HepG2 (cell line): ENCODE measurements around the gene DAB2. TPM values are rescaled to one million over a fixed set of nuclear protein-coding genes. Genes with fewer than 3 reads are reported as not detected.

Experiments used
- ATAC-seq: fragments of 200-7000 bp; cut with Tn5 transposase; 3 replicates; pipeline ENCODE4 v1.9.1; 2020; ENCODE audit warnings: mild to moderate bottlenecking, moderate library complexity
- BruUV-seq: library from RNA; stranded (reverse); fragments of 400-500 nt; replicated peaks from 2 replicates; lab custom pipeline; 2021; lab: Mats Ljungman, UMichigan
- CTCF ChIA-PET: fragments of 300-600 bp; formaldehyde crosslinking; extraction: SDS; loops from one replicate; lab custom pipeline; 2021; ENCODE audit warnings: low total read pairs, inconsistent platforms, low intra/inter-chr PET ratio; lab: Yijun Ruan, JAX
- POLR2A ChIA-PET: fragments of 350-600 bp; sonication (Branson Sonifier 250); formaldehyde crosslinking; loops from one replicate; lab custom pipeline; 2020; ENCODE audit warnings: antibody characterized with exemption, inconsistent platforms; lab: Yijun Ruan, JAX
- DNase-seq: peaks from one replicate; pipeline ENCODE4 v3.0.0-alpha.2; 2015; ENCODE audit warnings: low spot score
- FAIRE-seq: peaks from 3 replicates; lab custom pipeline; 2011; peaks lifted over from hg19 to GRCh38; lab: Jason Lieb, UNC
- H2AFZ ChIP-seq: one replicate; pipeline ENCODE4 v1.6.1; 2011; ENCODE audit warnings: low read length, inconsistent platforms
- H3K27ac ChIP-seq: fragments of 300-600 bp; 3 replicates; pipeline ENCODE4 v1.8.0; 2011; ENCODE audit warnings: mixed run types, mild to moderate bottlenecking, mixed read lengths, low read length, inconsistent platforms; ENCODE audit not compliant: insufficient read depth; ENCODE audit errors: extremely low read length
- H3K27me3 ChIP-seq, 2 experiments: fragments of 200-600 bp in 1 of 2; 2 replicates in 1 of 2; 3 replicates in 1 of 2; pipeline versions ENCODE4 v1.6.0 to v1.8.0; 2011; ENCODE audit warnings: low read length in 2 of 2, mild to moderate bottlenecking in 2 of 2, moderate library complexity in 2 of 2, inconsistent platforms in 1 of 2; ENCODE audit not compliant: insufficient read depth in 2 of 2, control insufficient read depth in 1 of 2
- H3K36me3 ChIP-seq, 2 experiments: fragments of 200-600 bp in 1 of 2; replicated peaks in 1 of 2; 2 replicates in 1 of 2; 3 replicates in 1 of 2; pipeline versions ENCODE4 v1.5.1 to v1.8.0; 2011; ENCODE audit warnings: low read length in 2 of 2, inconsistent platforms in 1 of 2; ENCODE audit not compliant: insufficient read depth in 2 of 2, control insufficient read depth in 1 of 2
- H3K4me1 ChIP-seq: 2 replicates; pipeline ENCODE4 v1.5.1; 2012; ENCODE audit warnings: low read length, inconsistent platforms; ENCODE audit not compliant: insufficient read depth
- H3K4me2 ChIP-seq: 2 replicates; pipeline ENCODE4 v1.6.0; 2011; ENCODE audit warnings: low read depth, low read length, inconsistent platforms
- H3K4me3 ChIP-seq, 3 experiments: fragments of 200-600 bp in 1 of 3; sonication (generic), shearing (Covaris generic) in 1 of 3; replicated peaks in 1 of 3; 2 replicates each; pipeline ENCODE4 v1.5.1; 2011 to 2016; ENCODE audit warnings: low read length in 3 of 3, inconsistent platforms in 2 of 3, low read depth in 2 of 3, mild to moderate bottlenecking in 2 of 3, control low read depth in 1 of 3, mixed read lengths in 1 of 3; ENCODE audit not compliant: insufficient read depth in 1 of 3
- H3K79me2 ChIP-seq: one replicate; pipeline ENCODE4 v1.6.1; 2011; ENCODE audit warnings: low read length, inconsistent platforms; ENCODE audit not compliant: insufficient read depth
- H3K9ac ChIP-seq: 2 replicates; pipeline ENCODE4 v1.6.0; 2011; ENCODE audit warnings: mild to moderate bottlenecking, low read depth, low read length, inconsistent platforms; ENCODE audit not compliant: insufficient read depth
- H3K9me3 ChIP-seq: 2 replicates; pipeline ENCODE4 v1.5.1; 2012; ENCODE audit warnings: mild to moderate bottlenecking, low read length
- H4K20me1 ChIP-seq: 2 replicates; pipeline ENCODE4 v1.6.0; 2011; ENCODE audit warnings: inconsistent platforms, mild to moderate bottlenecking, low read length, moderate library complexity; ENCODE audit not compliant: insufficient read depth
- ASH2L ChIP-seq: fragments of 300-600, 200-600 bp; sonication (generic); IDR thresholded peaks from 2 replicates; pipeline ENCODE4 v1.7.0; 2017; ENCODE audit warnings: low read depth, mild to moderate bottlenecking, moderate library complexity, mixed read lengths, low read length; ENCODE audit not compliant: insufficient read length
- ATF6 ChIP-seq: sonication (generic); formaldehyde crosslinking; conservative IDR thresholded peaks from 2 replicates; pipeline ENCODE4 v1.4.0; 2020; ENCODE audit warnings: missing genetic modification reagents
- FOXK2 ChIP-seq: fragments of 450-650 bp; IDR thresholded peaks from 2 replicates; pipeline ENCODE4 v1.6.1; 2016
- FOXO4 ChIP-seq: sonication (generic); formaldehyde crosslinking; conservative IDR thresholded peaks from 2 replicates; pipeline ENCODE4 v1.8.1; 2023; ENCODE audit warnings: missing genetic modification reagents
- GZF1 ChIP-seq: sonication (generic); formaldehyde crosslinking; IDR thresholded peaks from 2 replicates; pipeline ENCODE4 v1.5.1; 2020; ENCODE audit warnings: mild to moderate bottlenecking, missing genetic modification reagents
- HNF4A ChIP-seq: sonication (generic); formaldehyde crosslinking; IDR thresholded peaks from 2 replicates; pipeline ENCODE4 v1.4.0; 2020; ENCODE audit warnings: missing genetic modification reagents
- KAT2B ChIP-seq: fragments of 150-350 bp; IDR thresholded peaks from 2 replicates; pipeline ENCODE4 v1.6.1; 2014; ENCODE audit warnings: low read depth, low read length, borderline replicate concordance
- NCOR1 ChIP-seq: fragments of 200-600 bp; sonication (generic); IDR thresholded peaks from 2 replicates; pipeline ENCODE4 v1.7.0; 2017; ENCODE audit warnings: antibody characterized with exemption, low read length, borderline replicate concordance
- NFIB ChIP-seq: sonication (generic); formaldehyde crosslinking; IDR thresholded peaks from 2 replicates; pipeline ENCODE4 v1.9.0; 2021; ENCODE audit warnings: missing genetic modification reagents, mild to moderate bottlenecking, borderline replicate concordance
- NR2F6 ChIP-seq, 2 experiments: IDR thresholded peaks; 2 replicates each; pipeline ENCODE4 v1.6.1; 2016; ENCODE audit warnings: antibody characterized with exemption in 1 of 2, mild to moderate bottlenecking in 1 of 2
- PHF21A ChIP-seq: sonication (generic); formaldehyde crosslinking; IDR thresholded peaks from 2 replicates; pipeline ENCODE4 v1.5.0; 2020; ENCODE audit warnings: mild to moderate bottlenecking, missing genetic modification reagents
- PRMT3 ChIP-seq: sonication (generic); formaldehyde crosslinking; IDR thresholded peaks from 2 replicates; pipeline ENCODE4 v1.8.1; 2022; ENCODE audit warnings: low read depth, mild to moderate bottlenecking, moderate library complexity, missing genetic modification reagents, borderline replicate concordance
- SP4 ChIP-seq: sonication (generic); formaldehyde crosslinking; IDR thresholded peaks from 2 replicates; pipeline ENCODE4 v1.8.1; 2023; ENCODE audit warnings: mild to moderate bottlenecking, missing genetic modification reagents
- ZNF674 ChIP-seq: sonication (generic); formaldehyde crosslinking; IDR thresholded peaks from 2 replicates; pipeline ENCODE4 v1.5.0; 2020; ENCODE audit warnings: low read depth, mild to moderate bottlenecking, missing genetic modification reagents
- ZNF800 ChIP-seq: sonication (generic); formaldehyde crosslinking; IDR thresholded peaks from 2 replicates; pipeline ENCODE4 v1.4.0; 2020; ENCODE audit warnings: missing genetic modification reagents
- WGBS: methylation state at CpG from one replicate; pipeline ENCODE4 v1.1.6; 2017; ENCODE audit warnings: low lambda C conversion rate; 5-methylcytosine and 5-hydroxymethylcytosine counted together
- in situ Hi-C: cut with HindIII; loops from 2 replicates; pipeline ENCODE4 v1.10.0; 2017; ENCODE audit warnings: low pct_unique_long_range_greater_than_20kb; ENCODE audit not compliant: extremely low pct_ligation_motif_present
- intact Hi-C: fragments of 100-400 bp; cut with micrococcal nuclease; formaldehyde crosslinking; loops from one replicate; pipeline ENCODE4 v1.10.0; 2022; ENCODE audit not compliant: unreplicated experiment
- polyA plus RNA-seq, 8 experiments: library from polyadenylated mRNA; depleted of rRNA in 3 of 8; stranded (reverse) in 7 of 8; unstranded in 1 of 8; fragments of >200 nt; fragmentation: Illumina TruSeq in 4 of 8; extraction: Trizol in 4 of 8; gene quantifications; 2 replicates each; pipeline versions ENCODE4 v1.2.1 to v1.2.3, GENCODE V29; 2011 to 2016; ENCODE audit warnings: low read depth in 4 of 8, missing spikeins in 1 of 8, mixed read lengths in 1 of 8; ENCODE audit not compliant: insufficient read depth in 1 of 8
- total RNA-seq, 5 experiments: library from RNA; depleted of rRNA; stranded (reverse); fragments of >200 nt; fragmentation: Illumina TruSeq; extraction: Trizol; gene quantifications; 2 replicates each; pipeline ENCODE4 v1.2.3, GENCODE V29; 2016; ENCODE audit warnings: low read depth in 1 of 5

DAB2 gene
- total and polyA plus RNA-seq, 2 of the 13 experiments (the other 11 are each of a cell fraction or from before 2014, with no cell fraction given): 6.4 to 6.5 TPM

GRCh38 chr5:39423331-39423751 is 1.4 kb downstream of the DAB2 start (continued):
- no peak for TF ChIP-seq PRMT3 (CRISPR knock-in tag)
- no peak for TF ChIP-seq NFIB (CRISPR knock-in tag)

- Histone ChIP-seq H3K4me2 (peak overlapping the region; percentile 83), H3K79me2 (peaks cover 13% of the 10 kb centered on the region), H3K27ac (peak overlapping the region; percentile 59), H3K27me3 (no peaks in the 10 kb centered on the region; a peak in 1 of 5 replicates), H3K36me3 (no peaks in the 10 kb centered on the region), H3K9ac (peak overlapping the region; percentile 25; the same call in 1 of the 2 replicates), H3K9me3 (no peaks in the 10 kb centered on the region), H2AFZ (peak overlapping the region; percentile 52), H4K20me1 (no peaks in the 10 kb centered on the region), H3K4me3 (peak overlapping the region; percentile 62 to 80 (median 73); a peak in 5 of 6 replicates), H3K4me1 (peaks cover 79% of the 10 kb centered on the region)
- FAIRE-seq: no peak
- ATAC-seq: peak; percentile 40
- in situ Hi-C loops: no loop called here
- WGBS: 0% methylated on average over 2 of the region's 2 CpGs
- intact Hi-C loops: no loop called here
- ChIA-PET POLR2A (interaction anchor here (1.4 to 4.0 kb wide), 3 partner anchors 9 to 22 kb away, joined by 4 to 33 read pairs (median 22); no protein-coding TSS in a partner anchor), CTCF (no interaction called here)
- TF ChIP-seq ZNF674 (CRISPR knock-in tag) (no peak), SP4 (CRISPR knock-in tag) (no peak), PHF21A (CRISPR knock-in tag) (peak; percentile 27; the same call in 1 of the 2 replicates), ATF6 (no peak), HNF4A (CRISPR knock-in tag) (peak; percentile 27; the same call in 1 of the 2 replicates), ASH2L (peak; percentile 33), KAT2B (no peak), FOXK2 (no peak), NCOR1 (peak; percentile 23), FOXO4 (CRISPR knock-in tag) (no peak), NR2F6 (IDR thresholded peaks at IDR 0.05) (0 out of 2 replicates have a peak, but pooled peaks have one; percentile 15), NR2F6 (CRISPR knock-in tag; IDR thresholded peaks at IDR 0.05) (no peak), GZF1 (CRISPR knock-in tag) (no peak), ZNF800 (CRISPR knock-in tag) (no peak)
- peak; percentile 56 for DNase-seq
- no TSS peak for BruUV-seq
These were observed 2.0 kb downstream of the DAB2 start for GRCh38 chr5:39422728-39423285.
